Measurements from ENCODE around the gene LRRTM4. TPM values are rescaled to one million over a fixed set of nuclear protein-coding genes. Genes with fewer than 3 reads are reported as not detected.

LRRTM4 gene
- polyA plus RNA-seq, 1 donor (not counting 4 experiments of a cell fraction or from before 2014, with no cell fraction given), result not detected

DNA sequence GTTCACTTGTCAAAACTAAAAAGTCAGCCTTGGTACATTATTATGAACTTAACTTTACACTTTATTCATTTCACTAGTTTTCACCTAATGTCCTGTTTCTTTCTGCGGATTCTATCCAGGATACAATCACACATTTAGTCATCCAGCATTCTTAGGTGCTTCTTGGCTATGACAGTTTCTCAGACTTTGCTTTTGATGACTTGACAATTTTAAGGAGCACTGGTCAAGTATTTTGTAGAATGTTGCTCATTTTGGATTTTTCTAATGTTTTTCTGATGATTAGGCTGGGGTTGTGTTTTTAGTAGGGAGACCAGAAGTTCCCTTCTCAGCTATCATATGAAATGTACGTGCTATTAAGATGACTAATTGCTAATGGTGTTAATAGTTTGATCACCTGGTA lies 601.2 kb downstream of the LRRTM4 start:
- no peaks in the 10 kb centered on the region for H3K4me1 ChIP-seq (ENCODE audit: control insufficient read depth, extremely low read depth, insufficient read depth, low read length)
- H2AFZ ChIP-seq (ENCODE audit: control insufficient read depth, low read length), result no peak overlapping the region
- no peak for DNase-seq (ENCODE audit: low read depth, low spot score)
- H3K36me3 ChIP-seq (ENCODE audit: control insufficient read depth in 2 of 2, extremely low read depth in 1 of 2, insufficient read depth in 2 of 2, low read length in 2 of 2), result no peaks in the 10 kb centered on the region
- no peak for FAIRE-seq
- dilution Hi-C loops (cut with MboI; ENCODE audit: extremely low pct_ligation_motif_present, low sequenced_read_pairs), result no loop called here
- no peaks in the 10 kb centered on the region for H3K9me3 ChIP-seq (ENCODE audit: control insufficient read depth, low read depth, low read length)
- H3K27me3 ChIP-seq (ENCODE audit: control insufficient read depth, extremely low read depth, insufficient read depth, low read length), result no peaks in the 10 kb centered on the region
- TF ChIP-seq EZH2 (IDR thresholded peaks at IDR 0.05; ENCODE audit: low read length), result no peak
- TF ChIP-seq, protein P1, sequence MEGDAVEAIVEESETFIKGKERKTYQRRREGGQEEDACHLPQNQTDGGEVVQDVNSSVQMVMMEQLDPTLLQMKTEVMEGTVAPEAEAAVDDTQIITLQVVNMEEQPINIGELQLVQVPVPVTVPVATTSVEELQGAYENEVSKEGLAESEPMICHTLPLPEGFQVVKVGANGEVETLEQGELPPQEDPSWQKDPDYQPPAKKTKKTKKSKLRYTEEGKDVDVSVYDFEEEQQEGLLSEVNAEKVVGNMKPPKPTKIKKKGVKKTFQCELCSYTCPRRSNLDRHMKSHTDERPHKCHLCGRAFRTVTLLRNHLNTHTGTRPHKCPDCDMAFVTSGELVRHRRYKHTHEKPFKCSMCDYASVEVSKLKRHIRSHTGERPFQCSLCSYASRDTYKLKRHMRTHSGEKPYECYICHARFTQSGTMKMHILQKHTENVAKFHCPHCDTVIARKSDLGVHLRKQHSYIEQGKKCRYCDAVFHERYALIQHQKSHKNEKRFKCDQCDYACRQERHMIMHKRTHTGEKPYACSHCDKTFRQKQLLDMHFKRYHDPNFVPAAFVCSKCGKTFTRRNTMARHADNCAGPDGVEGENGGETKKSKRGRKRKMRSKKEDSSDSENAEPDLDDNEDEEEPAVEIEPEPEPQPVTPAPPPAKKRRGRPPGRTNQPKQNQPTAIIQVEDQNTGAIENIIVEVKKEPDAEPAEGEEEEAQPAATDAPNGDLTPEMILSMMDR (optimal IDR thresholded peaks at IDR 0.05 in 1 of 3, IDR thresholded peaks at IDR 0.05 in 1 of 3, conservative IDR thresholded peaks at IDR 0.05 in 1 of 3; ENCODE audit: extremely low read depth in 1 of 3, insufficient read depth in 2 of 3, low read length in 3 of 3), result no peak
- no peak overlapping the region for H3K27ac ChIP-seq (ENCODE audit: control insufficient read depth, insufficient read depth, low read length)
- H3K4me2 ChIP-seq (ENCODE audit: control insufficient read depth, extremely low read depth, insufficient read depth, low read depth, low read length), result no peak overlapping the region
- no peak overlapping the region for H3K9ac ChIP-seq (ENCODE audit: control insufficient read depth, extremely low read depth, insufficient read depth, low read length)
- H3K79me2 ChIP-seq (ENCODE audit: control insufficient read depth, insufficient read depth, low read length), result no peaks in the 10 kb centered on the region
- H3K4me3 ChIP-seq (ENCODE audit: control insufficient read depth in 2 of 3, extremely low read depth in 1 of 3, insufficient read depth in 2 of 3, low read depth in 1 of 3, low read length in 3 of 3), result no peak overlapping the region
- no peaks in the 10 kb centered on the region for H4K20me1 ChIP-seq (ENCODE audit: control insufficient read depth, extremely low read depth, insufficient read depth, low read length)
- H3K9me1 ChIP-seq (ENCODE audit: control insufficient read depth, extremely low read depth, insufficient read depth, low read length), result no peaks in the 10 kb centered on the region

- DNase-seq (ENCODE audit: low read depth, low spot score) (no peak), FAIRE-seq (no peak)
- Histone ChIP-seq H3K36me3 (ENCODE audit: control insufficient read depth in 2 of 2, extremely low read depth in 1 of 2, insufficient read depth in 2 of 2, low read length in 2 of 2) (no peaks in the 10 kb centered on the region), H3K9me3 (ENCODE audit: control insufficient read depth, low read depth, low read length) (no peaks in the 10 kb centered on the region), H3K4me2 (ENCODE audit: control insufficient read depth, extremely low read depth, insufficient read depth, low read depth, low read length) (no peak overlapping the region), H2AFZ (ENCODE audit: control insufficient read depth, low read length) (no peak overlapping the region), H3K27me3 (ENCODE audit: control insufficient read depth, extremely low read depth, insufficient read depth, low read length) (no peaks in the 10 kb centered on the region), H3K9me1 (ENCODE audit: control insufficient read depth, extremely low read depth, insufficient read depth, low read length) (no peaks in the 10 kb centered on the region), H3K9ac (ENCODE audit: control insufficient read depth, extremely low read depth, insufficient read depth, low read length) (no peak overlapping the region), H3K27ac (ENCODE audit: control insufficient read depth, insufficient read depth, low read length) (no peak overlapping the region), H4K20me1 (ENCODE audit: control insufficient read depth, extremely low read depth, insufficient read depth, low read length) (no peaks in the 10 kb centered on the region), H3K4me3 (ENCODE audit: control insufficient read depth in 2 of 3, extremely low read depth in 1 of 3, insufficient read depth in 2 of 3, low read depth in 1 of 3, low read length in 3 of 3) (no peak overlapping the region), H3K79me2 (ENCODE audit: control insufficient read depth, insufficient read depth, low read length) (no peaks in the 10 kb centered on the region), H3K4me1 (ENCODE audit: control insufficient read depth, extremely low read depth, insufficient read depth, low read length) (no peaks in the 10 kb centered on the region)
- no peak for TF ChIP-seq EZH2 (IDR thresholded peaks at IDR 0.05; ENCODE audit: low read length)
- TF ChIP-seq, protein P1 (optimal IDR thresholded peaks at IDR 0.05 in 1 of 3, IDR thresholded peaks at IDR 0.05 in 1 of 3, conservative IDR thresholded peaks at IDR 0.05 in 1 of 3; ENCODE audit: extremely low read depth in 1 of 3, insufficient read depth in 2 of 3, low read length in 3 of 3), result no peak
- dilution Hi-C loops (cut with MboI; ENCODE audit: extremely low pct_ligation_motif_present, low sequenced_read_pairs), result no loop called here
These were observed 626.7 kb downstream of the LRRTM4 start for GRCh38 chr2:76895469-76895868.
